ENCODE measurements around the gene PNLDC1. TPM values are rescaled to one million over a fixed set of nuclear protein-coding genes. Genes with fewer than 3 reads are reported as not detected.
"Not testable (repeated sequence)": the region's sequence is repeated elsewhere in the genome, so short reads cannot be mapped to it uniquely, and the experiment has no call there.

The PNLDC1 gene
- total RNA-seq, 3 donors from 2014 or later (not counting 1 experiment from before 2014, with no cell fraction given): 0.19 TPM; not detected in 2

DNA sequence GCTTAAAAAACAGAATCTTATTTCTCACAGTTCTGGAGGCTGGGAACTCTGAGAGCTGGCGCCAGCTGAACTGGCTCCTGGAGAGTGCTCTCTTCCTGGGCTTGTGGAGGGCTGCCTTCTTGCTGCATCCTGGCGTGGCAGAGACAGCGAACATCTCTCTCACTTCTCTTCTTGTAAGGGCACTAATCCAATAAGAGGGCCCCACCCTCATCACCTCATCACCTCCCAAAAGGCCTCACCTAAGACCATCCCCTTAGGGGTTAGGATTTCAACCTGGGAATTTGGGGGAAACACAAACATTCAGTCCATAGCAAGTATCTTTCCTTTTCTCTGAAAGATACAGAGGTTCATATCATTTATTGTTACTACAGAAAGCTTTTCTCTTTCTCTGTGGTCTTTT lies 23.9 kb downstream of the PNLDC1 start:
- Histone ChIP-seq H3K27ac (ENCODE audit: low read length) (no peak overlapping the region), H3K36me3 (ENCODE audit: control insufficient read depth, insufficient read depth, low read length) (no peaks in the 10 kb centered on the region), H3K4me3 (ENCODE audit: low read length) (no peak overlapping the region), H3K9me3 (ENCODE audit: control insufficient read depth, insufficient read depth, low read length) (no peaks in the 10 kb centered on the region), H3K27me3 (ENCODE audit: control insufficient read depth, insufficient read depth, low read length) (no peaks in the 10 kb centered on the region), H3K4me1 (ENCODE audit: control insufficient read depth, insufficient read depth, low read length) (peaks cover 28% of the 10 kb centered on the region)
- DNase-seq: no peak
- Mint-ChIP-seq H3K36me3 (no peaks in the 10 kb centered on the region), H3K27me3 (ENCODE audit: low read depth in 2 of 2) (peaks cover 0 to 8% of the 10 kb centered on the region in 2 donors), H3K4me3 (no peak overlapping the region), H3K9me3 (no peaks in the 10 kb centered on the region), H3K4me1 (peaks cover 19 to 24% of the 10 kb centered on the region in 2 donors), H3K27ac (no peak overlapping the region)
- intact Hi-C loops (cut with micrococcal nuclease): no loop called here
- TF ChIP-seq, protein P1, sequence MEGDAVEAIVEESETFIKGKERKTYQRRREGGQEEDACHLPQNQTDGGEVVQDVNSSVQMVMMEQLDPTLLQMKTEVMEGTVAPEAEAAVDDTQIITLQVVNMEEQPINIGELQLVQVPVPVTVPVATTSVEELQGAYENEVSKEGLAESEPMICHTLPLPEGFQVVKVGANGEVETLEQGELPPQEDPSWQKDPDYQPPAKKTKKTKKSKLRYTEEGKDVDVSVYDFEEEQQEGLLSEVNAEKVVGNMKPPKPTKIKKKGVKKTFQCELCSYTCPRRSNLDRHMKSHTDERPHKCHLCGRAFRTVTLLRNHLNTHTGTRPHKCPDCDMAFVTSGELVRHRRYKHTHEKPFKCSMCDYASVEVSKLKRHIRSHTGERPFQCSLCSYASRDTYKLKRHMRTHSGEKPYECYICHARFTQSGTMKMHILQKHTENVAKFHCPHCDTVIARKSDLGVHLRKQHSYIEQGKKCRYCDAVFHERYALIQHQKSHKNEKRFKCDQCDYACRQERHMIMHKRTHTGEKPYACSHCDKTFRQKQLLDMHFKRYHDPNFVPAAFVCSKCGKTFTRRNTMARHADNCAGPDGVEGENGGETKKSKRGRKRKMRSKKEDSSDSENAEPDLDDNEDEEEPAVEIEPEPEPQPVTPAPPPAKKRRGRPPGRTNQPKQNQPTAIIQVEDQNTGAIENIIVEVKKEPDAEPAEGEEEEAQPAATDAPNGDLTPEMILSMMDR (IDR thresholded peaks at IDR 0.05): no peak
- ATAC-seq: no peak
- 94% methylated on average over 3 of the region's 3 CpGs for whole genome bisulfite sequencing (ENCODE audit: insufficient coverage)

DNA sequence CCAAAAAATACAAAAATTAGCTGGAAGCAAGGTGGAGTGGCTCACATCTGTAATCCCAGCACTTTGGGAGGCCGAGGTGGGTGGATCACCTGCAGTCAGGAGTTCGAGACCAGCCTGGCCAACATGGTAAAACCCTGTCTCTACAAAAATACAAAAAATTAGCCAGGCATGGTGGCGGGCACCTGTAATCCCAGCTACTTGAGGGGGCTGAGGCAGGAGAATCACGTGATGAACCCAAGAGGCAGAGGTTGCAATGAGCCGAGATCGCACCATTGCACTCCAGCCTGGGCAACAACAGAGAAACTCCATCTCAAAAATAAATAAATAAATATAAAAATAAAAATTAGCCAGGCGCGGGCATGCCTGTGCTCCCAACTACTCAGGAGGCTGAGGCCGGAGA lies 24.6 kb downstream of the PNLDC1 start:
- DNase-seq; H3K36me3 Mint-ChIP-seq; intact Hi-C loops (cut with micrococcal nuclease); H3K27me3 Mint-ChIP-seq (ENCODE audit: low read depth in 2 of 2); H3K27ac Mint-ChIP-seq; H3K36me3 ChIP-seq (ENCODE audit: control insufficient read depth, insufficient read depth, low read length); H3K4me3 ChIP-seq (ENCODE audit: low read length); H3K4me3 Mint-ChIP-seq; H3K9me3 ChIP-seq (ENCODE audit: control insufficient read depth, insufficient read depth, low read length); H3K9me3 Mint-ChIP-seq; H3K27ac ChIP-seq (ENCODE audit: low read length); ATAC-seq; H3K27me3 ChIP-seq (ENCODE audit: control insufficient read depth, insufficient read depth, low read length): not testable (repeated sequence)
- peaks cover 15 to 22% of the 10 kb centered on the region in 2 donors for H3K4me1 Mint-ChIP-seq
- peaks cover 24% of the 10 kb centered on the region for H3K4me1 ChIP-seq (ENCODE audit: control insufficient read depth, insufficient read depth, low read length)
- WGBS (ENCODE audit: insufficient coverage): 94% methylated on average over 9 of the region's 9 CpGs

DNA sequence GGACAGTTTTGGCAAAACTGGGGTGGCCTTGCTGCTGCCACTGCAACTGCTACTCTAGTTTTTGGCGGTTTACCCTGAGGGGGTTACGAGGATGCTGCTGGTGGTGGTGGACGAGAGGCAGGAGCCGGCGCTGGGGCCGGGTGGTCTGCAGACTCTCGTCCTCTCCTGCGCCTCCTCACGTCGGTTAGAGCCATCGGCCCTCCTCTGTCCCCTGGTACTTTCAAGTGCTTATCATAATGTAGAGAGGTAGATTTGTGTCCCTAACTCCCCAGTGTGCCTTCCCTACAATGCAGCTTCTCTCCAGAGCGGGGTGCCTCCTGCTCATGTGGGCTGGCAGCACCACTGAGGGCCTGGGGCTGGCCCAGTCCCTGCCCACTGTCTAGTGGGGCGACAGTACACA lies 25.9 kb downstream of the PNLDC1 start:
- WGBS (ENCODE audit: insufficient coverage): 98% methylated on average over 13 of the region's 13 CpGs
- no peak for ATAC-seq
- TF ChIP-seq, protein P1 (IDR thresholded peaks at IDR 0.05): no peak

DNA sequence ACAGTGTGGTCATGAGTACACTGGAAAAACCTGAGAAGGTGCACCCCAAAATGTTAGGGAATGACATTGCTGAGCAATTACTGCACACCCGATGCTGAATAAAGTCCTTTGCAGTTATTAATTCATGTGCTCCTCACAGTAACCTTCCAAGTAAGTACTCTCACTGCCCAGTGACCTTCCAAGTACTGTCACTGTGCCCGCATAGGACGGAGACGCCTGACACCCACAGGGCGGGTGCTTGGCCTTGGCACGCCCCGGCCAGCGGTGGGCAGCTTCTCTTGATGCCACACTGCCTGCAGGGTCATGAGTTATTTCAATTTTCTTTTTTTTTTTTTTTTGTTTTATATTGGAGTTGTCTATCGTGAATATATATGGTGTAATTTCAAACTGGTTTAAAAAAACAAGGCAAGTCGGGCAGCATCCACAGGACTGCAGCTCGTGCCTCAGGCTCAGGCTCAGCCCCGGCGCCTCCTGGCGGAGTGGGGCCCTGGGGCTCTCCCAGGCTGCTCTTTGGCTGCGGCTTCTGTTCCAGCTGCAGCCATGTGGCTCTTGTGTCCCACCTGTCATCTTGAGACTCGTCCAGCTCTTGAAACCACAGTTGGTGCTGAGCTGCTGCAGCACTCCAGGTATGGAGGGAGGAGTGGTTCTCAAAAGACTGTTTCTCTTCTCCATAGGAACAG lies 27.0 kb downstream of the PNLDC1 start:
- no peaks in the 10 kb centered on the region for H3K36me3 Mint-ChIP-seq
- Histone ChIP-seq H3K9me3 (ENCODE audit: control insufficient read depth, insufficient read depth, low read length) (no peaks in the 10 kb centered on the region), H3K27ac (ENCODE audit: low read length) (no peak overlapping the region), H3K36me3 (ENCODE audit: control insufficient read depth, insufficient read depth, low read length) (no peaks in the 10 kb centered on the region), H3K4me3 (ENCODE audit: low read length) (no peak overlapping the region), H3K4me1 (ENCODE audit: control insufficient read depth, insufficient read depth, low read length) (peaks cover 10% of the 10 kb centered on the region), H3K27me3 (ENCODE audit: control insufficient read depth, insufficient read depth, low read length) (no peaks in the 10 kb centered on the region)
- DNase-seq (no peak), ATAC-seq (no peak)
- H3K27ac Mint-ChIP-seq: no peak overlapping the region
- no peaks in the 10 kb centered on the region for H3K9me3 Mint-ChIP-seq
- intact Hi-C loops (cut with micrococcal nuclease): no loop called here
- peaks cover 5 to 6% of the 10 kb centered on the region in 2 donors for H3K4me1 Mint-ChIP-seq
- TF ChIP-seq, protein P1 (IDR thresholded peaks at IDR 0.05): no peak
- H3K4me3 Mint-ChIP-seq: no peak overlapping the region
- WGBS (ENCODE audit: insufficient coverage): 89% methylated on average over 16 of the region's 16 CpGs
- H3K27me3 Mint-ChIP-seq (ENCODE audit: low read depth in 2 of 2): peaks cover 0 to 5% of the 10 kb centered on the region in 2 donors

More for the DNA sequence above, 25.9 kb downstream of the PNLDC1 start:
- H3K36me3 ChIP-seq (ENCODE audit: control insufficient read depth, insufficient read depth, low read length): no peaks in the 10 kb centered on the region
- H3K9me3 Mint-ChIP-seq: no peaks in the 10 kb centered on the region
- no peak overlapping the region for H3K27ac ChIP-seq (ENCODE audit: low read length)
- no peaks in the 10 kb centered on the region for H3K27me3 ChIP-seq (ENCODE audit: control insufficient read depth, insufficient read depth, low read length)
- H3K4me1 Mint-ChIP-seq: peaks cover 6 to 10% of the 10 kb centered on the region in 2 donors
- no peak overlapping the region for H3K4me3 Mint-ChIP-seq
- intact Hi-C loops (cut with micrococcal nuclease): no loop called here
- peaks cover 0 to 2% of the 10 kb centered on the region in 2 donors for H3K27me3 Mint-ChIP-seq (ENCODE audit: low read depth in 2 of 2)
- H3K4me1 ChIP-seq (ENCODE audit: control insufficient read depth, insufficient read depth, low read length): peaks cover 19% of the 10 kb centered on the region
- H3K27ac Mint-ChIP-seq: no peak overlapping the region
- no peaks in the 10 kb centered on the region for H3K36me3 Mint-ChIP-seq
- no peaks in the 10 kb centered on the region for H3K9me3 ChIP-seq (ENCODE audit: control insufficient read depth, insufficient read depth, low read length)
- no peak for DNase-seq
- no peak overlapping the region for H3K4me3 ChIP-seq (ENCODE audit: low read length)

Data from natural killer cell (primary cell).